GM19467 (cell line): ENCODE measurements around the gene MAP2K5.

ENCODE experiments used
- ATAC-seq: cut with Tn5 transposase; IDR thresholded peaks from one replicate; pipeline ENCODE4 v1.9.1; 2021; ENCODE audit warnings: mild to moderate bottlenecking, moderate library complexity; ENCODE audit not compliant: unreplicated experiment

MAP2K5 gene

GRCh38 chr15:67542420-67543347, at the start of gene MAP2K5:
TSS of gene MAP2K5 (plus strand) at chr15:67542703. CDS start at chr15:67543336, 633 bp downstream.
- ATAC-seq, result peak; percentile 43

GRCh38 chr15:67495585-67495984, 46.9 kb upstream of the MAP2K5 start:
- ATAC-seq, result no peak

- no peak for ATAC-seq
These were observed 41.2 kb upstream of the MAP2K5 start for GRCh38 chr15:67501177-67501835.

GRCh38 chr15:67501836-67502461, 40.6 kb upstream of the MAP2K5 start:
- no peak for ATAC-seq

DNA sequence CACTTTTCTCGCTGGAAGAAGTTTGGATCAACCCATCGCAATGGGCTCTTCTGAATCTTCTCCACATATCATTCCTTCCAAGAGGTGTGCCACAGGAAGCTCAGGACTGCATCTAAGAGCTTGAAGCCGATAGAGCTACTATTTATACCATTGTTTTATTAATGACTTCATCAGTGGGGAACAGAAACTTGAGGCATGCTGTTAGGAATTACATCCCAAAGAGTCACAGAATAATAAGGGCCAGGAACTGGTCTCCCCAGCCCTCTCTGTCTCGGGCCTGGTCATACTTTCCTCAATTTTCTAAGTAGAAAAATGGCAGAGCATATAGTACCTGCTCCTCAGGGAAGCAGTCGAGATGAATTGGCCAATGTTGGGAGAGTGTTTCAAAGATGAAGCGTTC, 38.4 kb upstream of the MAP2K5 start:
- no peak for ATAC-seq

DNA sequence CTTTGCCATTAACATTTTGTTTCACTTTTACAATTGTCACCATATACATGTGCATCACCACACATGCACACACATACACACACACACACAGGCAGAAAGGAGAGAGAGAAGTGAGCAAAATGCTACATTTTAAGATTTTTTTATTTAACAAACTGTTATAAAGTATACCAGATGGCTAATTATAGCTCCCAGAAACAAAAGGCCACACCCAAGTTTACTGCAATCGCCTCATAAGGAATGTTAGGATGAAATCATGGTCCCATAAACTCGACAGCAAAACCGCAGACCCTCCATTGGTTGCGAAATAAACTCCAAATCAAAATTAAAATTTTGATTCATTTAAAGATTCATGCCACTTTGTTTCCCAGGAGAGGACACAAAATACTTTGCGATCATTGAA, 37.7 kb upstream of the MAP2K5 start:
- ATAC-seq, result no peak

DNA sequence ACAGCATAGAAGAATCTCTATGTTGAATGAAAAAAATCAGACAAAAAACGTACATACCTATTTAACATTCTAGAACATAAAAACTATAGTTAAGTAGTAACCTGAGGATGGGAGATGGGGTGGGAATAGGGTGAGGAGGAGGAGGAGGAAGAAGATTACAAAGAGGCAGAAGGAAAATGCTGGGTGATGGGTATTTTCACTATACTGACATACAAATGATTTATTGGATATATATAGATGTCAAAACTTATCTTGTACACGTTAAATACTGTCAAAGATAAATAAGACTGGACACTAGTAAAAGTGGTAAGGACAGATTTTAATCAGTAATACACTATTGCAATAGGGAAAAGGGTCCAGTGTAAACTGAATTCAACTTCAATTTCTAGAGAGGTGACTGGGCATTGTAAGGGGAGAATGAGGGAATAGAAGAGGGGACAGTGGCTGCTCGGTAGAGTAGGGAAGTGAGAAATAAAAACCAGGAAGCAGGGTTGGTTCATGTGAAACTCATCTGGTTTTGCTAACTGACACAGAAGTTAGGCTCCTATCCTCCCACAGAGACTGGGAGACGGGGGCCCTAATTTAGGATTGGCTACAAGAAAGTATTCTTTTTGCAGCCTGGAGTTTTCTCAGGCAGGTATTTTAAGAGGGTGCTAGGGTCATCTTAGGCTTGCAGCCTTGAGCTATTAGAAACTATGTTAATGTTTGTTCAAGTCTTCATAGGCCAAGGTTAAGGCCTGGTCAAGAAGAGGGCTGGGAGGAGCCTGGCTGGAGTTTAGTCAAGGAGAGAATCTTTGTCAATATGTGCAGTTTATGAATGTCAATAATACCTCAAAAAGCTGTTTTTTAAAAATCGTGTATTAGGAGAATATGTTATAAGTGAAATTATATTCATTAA, 36.6 kb upstream of the MAP2K5 start:
- ATAC-seq, result no peak

DNA sequence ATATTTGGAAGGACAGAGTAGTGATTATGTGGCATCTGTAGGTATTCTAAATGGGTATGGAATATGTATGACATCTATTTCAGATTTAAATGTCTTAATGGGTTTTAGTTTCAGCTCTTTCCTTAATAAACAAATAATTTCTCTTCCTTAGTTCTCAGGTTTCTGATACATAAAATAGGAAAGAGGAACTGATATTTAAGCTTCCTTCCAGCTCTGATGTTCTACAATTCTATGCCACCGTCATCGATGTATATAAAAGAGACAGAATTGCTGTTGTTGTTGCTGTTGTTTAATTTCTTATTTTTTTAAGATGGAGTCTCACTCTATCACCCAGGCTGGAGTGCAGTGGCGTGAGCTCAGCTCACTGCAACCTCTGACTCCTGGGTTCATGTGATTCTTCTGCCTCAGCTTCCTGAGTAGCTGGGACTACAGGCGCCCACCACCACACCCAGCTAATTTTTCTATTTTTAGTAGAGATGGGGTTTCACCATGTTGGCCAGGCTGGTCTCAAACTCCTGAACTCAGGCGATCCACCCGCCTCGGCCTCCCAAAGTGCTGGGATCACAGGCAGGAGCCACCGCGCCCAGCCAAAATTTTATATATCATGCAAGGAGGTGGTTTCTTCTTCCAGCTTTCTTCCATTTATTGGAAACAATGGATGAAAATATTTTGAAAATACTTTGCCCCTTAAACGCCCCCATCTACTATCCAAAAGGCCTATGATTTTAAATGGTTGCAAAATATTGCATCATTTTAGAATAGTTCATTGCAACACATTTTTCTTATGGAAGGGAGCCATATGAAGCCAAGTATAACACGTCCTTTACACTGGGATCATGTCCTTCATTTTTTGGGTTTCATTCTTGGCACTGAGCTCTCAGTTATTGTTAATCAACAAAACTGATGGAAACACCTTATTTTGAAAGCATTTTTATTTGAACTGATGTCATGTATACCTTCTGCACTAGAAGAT, 35.4 kb upstream of the MAP2K5 start:
- no peak for ATAC-seq

DNA sequence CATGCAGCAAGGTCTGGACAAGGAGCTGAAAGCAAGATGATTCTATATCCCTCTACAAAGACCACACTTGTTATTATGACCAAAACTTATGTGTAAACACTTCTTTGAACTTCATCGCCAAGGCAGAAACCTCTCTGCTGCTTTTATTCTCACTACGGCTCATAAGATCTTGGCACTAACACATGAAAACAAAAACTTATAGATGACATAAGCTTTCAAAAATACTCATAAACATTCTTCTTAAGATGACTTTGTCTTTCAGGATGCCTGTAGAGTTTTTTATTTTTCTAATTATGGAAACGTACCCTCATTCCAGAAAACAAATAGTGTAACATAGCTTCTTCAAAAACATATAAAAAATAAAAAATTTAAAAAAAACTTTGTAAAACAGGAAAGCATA, 34.1 kb upstream of the MAP2K5 start:
- ATAC-seq, result no peak

GRCh38 chr15:67509918-67510317, 32.6 kb upstream of the MAP2K5 start:
- ATAC-seq, result no peak

GRCh38 chr15:67510597-67511190, 31.8 kb upstream of the MAP2K5 start:
- ATAC-seq, result no peak

DNA sequence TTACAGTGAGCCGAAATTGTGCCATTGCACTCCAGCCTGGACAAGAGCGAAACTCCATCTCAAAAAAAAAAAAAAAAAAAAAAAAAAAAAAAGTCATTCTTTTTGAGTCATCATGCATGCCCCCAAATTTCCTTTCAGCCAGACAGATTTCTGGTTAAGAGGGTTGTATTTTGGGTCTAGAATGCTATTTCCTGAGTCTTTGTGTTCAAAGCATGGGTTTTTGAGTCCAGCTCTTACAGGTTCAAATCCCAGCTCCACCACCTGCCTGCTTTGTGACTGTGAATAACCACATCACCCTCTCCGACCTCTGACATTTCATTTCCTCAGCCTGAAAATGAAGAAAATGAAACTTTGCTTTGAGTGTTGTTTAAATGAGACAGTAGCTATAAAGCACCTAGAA, 30.9 kb upstream of the MAP2K5 start:
- no peak for ATAC-seq

GRCh38 chr15:67512140-67512539, 30.4 kb upstream of the MAP2K5 start:
- ATAC-seq, result no peak

- no peak for ATAC-seq
These were observed 29.4 kb upstream of the MAP2K5 start for GRCh38 chr15:67512933-67513714.

GRCh38 chr15:67515090-67515489, 27.4 kb upstream of the MAP2K5 start:
- no peak for ATAC-seq

DNA sequence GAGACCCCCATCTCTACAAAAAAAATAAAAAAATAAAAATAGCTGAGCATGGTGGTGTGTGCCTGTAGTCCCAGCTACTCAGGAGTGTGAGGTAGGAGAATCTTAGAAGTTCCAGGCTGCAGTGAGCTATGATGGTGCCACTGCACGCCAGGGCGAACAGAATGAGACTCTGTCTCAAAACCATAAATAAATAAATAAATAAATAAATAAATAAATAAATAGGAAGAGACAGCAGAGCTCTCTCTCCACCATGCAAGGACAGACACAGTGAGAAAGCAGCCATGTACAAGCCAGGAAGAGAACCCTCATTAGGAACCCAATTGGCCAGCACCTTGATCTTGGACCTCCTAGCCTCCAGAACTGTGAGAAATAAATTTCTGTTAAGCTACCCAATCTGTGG, 26.9 kb upstream of the MAP2K5 start:
- no peak for ATAC-seq

GRCh38 chr15:67520321-67521028, 22.0 kb upstream of the MAP2K5 start:
- no peak for ATAC-seq
